Astrocyte (in vitro differentiated cells and primary cell): Measurements from ENCODE around the gene INPP4B. TPM values are rescaled to one million over a fixed set of nuclear protein-coding genes. Genes with fewer than 3 reads are reported as not detected.
"Not testable (repeated sequence)": the region's sequence is repeated elsewhere in the genome, so short reads cannot be mapped to it uniquely, and the experiment has no call there.

ENCODE experiments used
- DNase-seq: peaks from one replicate; pipeline ENCODE4 v3.0.0-alpha.2; 2010; ENCODE audit warnings: low read depth
- FAIRE-seq: peaks from 2 replicates; lab custom pipeline; 2011; peaks lifted over from hg19 to GRCh38; lab: Jason Lieb, UNC
- H2AFZ ChIP-seq: 2 replicates; pipeline ENCODE4 v1.6.0; 2012; ENCODE audit warnings: low read depth, low read length, inconsistent platforms
- H3K27ac ChIP-seq: 2 replicates; pipeline ENCODE4 v1.5.1; 2011; ENCODE audit warnings: low read depth, low read length, inconsistent platforms
- H3K27me3 ChIP-seq: 2 replicates; pipeline ENCODE4 v1.6.0; 2011; ENCODE audit warnings: low read length, inconsistent platforms; ENCODE audit not compliant: insufficient read depth
- H3K36me3 ChIP-seq: 2 replicates; pipeline ENCODE4 v1.5.1; 2011; ENCODE audit warnings: low read length, inconsistent platforms; ENCODE audit not compliant: insufficient read depth
- H3K4me1 ChIP-seq: 2 replicates; pipeline ENCODE4 v1.5.1; 2011; ENCODE audit warnings: low read length, inconsistent platforms; ENCODE audit not compliant: insufficient read depth
- H3K4me2 ChIP-seq: 2 replicates; pipeline ENCODE4 v1.6.0; 2012; ENCODE audit warnings: low read length, inconsistent platforms
- H3K4me3 ChIP-seq: 2 replicates; pipeline ENCODE4 v1.5.1; 2011; ENCODE audit warnings: low read depth, mild to moderate bottlenecking, low read length, inconsistent platforms; ENCODE audit not compliant: insufficient read depth
- H3K79me2 ChIP-seq: 2 replicates; pipeline ENCODE4 v1.6.0; 2012; ENCODE audit warnings: mild to moderate bottlenecking, low read length, inconsistent platforms; ENCODE audit not compliant: insufficient read depth
- H3K9ac ChIP-seq: 2 replicates; pipeline ENCODE4 v1.6.0; 2012; ENCODE audit warnings: mild to moderate bottlenecking, low read length, inconsistent platforms
- H3K9me3 ChIP-seq: 2 replicates; pipeline ENCODE4 v1.5.1; 2012; ENCODE audit warnings: low read depth, mild to moderate bottlenecking, low read length, inconsistent platforms; ENCODE audit not compliant: insufficient read depth
- H4K20me1 ChIP-seq: 2 replicates; pipeline ENCODE4 v1.6.0; 2012; ENCODE audit warnings: low read length, inconsistent platforms; ENCODE audit not compliant: insufficient read depth
- H3K27ac Mint-ChIP-seq: one replicate; pipeline ENCODE4 v1.8.0; 2021; ENCODE audit warnings: mild to moderate bottlenecking, mixed read lengths; ENCODE audit not compliant: unreplicated experiment
- H3K27me3 Mint-ChIP-seq: one replicate; pipeline ENCODE4 v1.8.0; 2021; ENCODE audit warnings: low read depth, mixed read lengths; ENCODE audit not compliant: unreplicated experiment
- H3K36me3 Mint-ChIP-seq: one replicate; pipeline ENCODE4 v1.8.0; 2021; ENCODE audit warnings: low read depth, mixed read lengths; ENCODE audit not compliant: unreplicated experiment
- H3K4me1 Mint-ChIP-seq: one replicate; pipeline ENCODE4 v1.8.0; 2021; ENCODE audit warnings: low read depth, mixed read lengths; ENCODE audit not compliant: unreplicated experiment
- H3K4me3 Mint-ChIP-seq: one replicate; pipeline ENCODE4 v1.8.0; 2021; ENCODE audit warnings: mild to moderate bottlenecking, moderate library complexity, mixed read lengths; ENCODE audit not compliant: unreplicated experiment
- H3K9me3 Mint-ChIP-seq: one replicate; pipeline ENCODE4 v1.8.0; 2021; ENCODE audit warnings: mild to moderate bottlenecking, mixed read lengths; ENCODE audit not compliant: unreplicated experiment
- CTCF ChIP-seq: IDR thresholded peaks from 2 replicates; pipeline ENCODE4 v1.5.1; 2011; ENCODE audit warnings: low read depth, mild to moderate bottlenecking, inconsistent platforms, low read length, moderate library complexity; ENCODE audit not compliant: insufficient read depth
- EZH2 ChIP-seq: IDR thresholded peaks from 2 replicates; pipeline ENCODE4 v1.6.1; 2012; ENCODE audit warnings: mild to moderate bottlenecking, low read length, inconsistent platforms; ENCODE audit not compliant: insufficient read depth
- total RNA-seq: library from RNA; stranded (reverse); gene quantifications from 2 replicates; pipeline ENCODE4 v1.2.1, GENCODE V29; 2021

The INPP4B gene
- total RNA-seq, 1 donor from 2014 or later = 2.8 TPM

GRCh38 chr4:142811034-142811433 is 35.1 kb downstream of the INPP4B start:
- Histone ChIP-seq H3K79me2 (no peaks in the 10 kb centered on the region), H3K9ac (no peak overlapping the region), H3K4me3 (no peak overlapping the region), H3K36me3 (no peaks in the 10 kb centered on the region), H3K4me2 (no peak overlapping the region), H3K9me3 (no peaks in the 10 kb centered on the region), H3K4me1 (peaks cover 3% of the 10 kb centered on the region), H2AFZ (no peak overlapping the region), H3K27me3 (no peaks in the 10 kb centered on the region), H4K20me1 (no peaks in the 10 kb centered on the region), H3K27ac (no peak overlapping the region)
- FAIRE-seq (no peak), DNase-seq (no peak)
- TF ChIP-seq CTCF (no peak), EZH2 (no peak)
- H3K27ac Mint-ChIP-seq = no peak overlapping the region
- H3K4me3 Mint-ChIP-seq = no peak overlapping the region
- H3K9me3 Mint-ChIP-seq = no peaks in the 10 kb centered on the region
- H3K27me3 Mint-ChIP-seq = no peaks in the 10 kb centered on the region
- H3K4me1 Mint-ChIP-seq = peaks cover 5% of the 10 kb centered on the region
- H3K36me3 Mint-ChIP-seq = no peaks in the 10 kb centered on the region

- Histone ChIP-seq H3K36me3 (no peaks in the 10 kb centered on the region), H3K4me3 (no peak overlapping the region), H3K4me1 (no peaks in the 10 kb centered on the region), H3K79me2 (no peaks in the 10 kb centered on the region), H3K27me3 (no peaks in the 10 kb centered on the region), H4K20me1 (no peaks in the 10 kb centered on the region), H3K27ac (no peak overlapping the region), H2AFZ (no peak overlapping the region), H3K4me2 (no peak overlapping the region), H3K9ac (no peak overlapping the region), H3K9me3 (no peaks in the 10 kb centered on the region)
- no peak for FAIRE-seq
- H3K4me3 Mint-ChIP-seq = no peak overlapping the region
- no peaks in the 10 kb centered on the region for H3K27me3 Mint-ChIP-seq
- no peaks in the 10 kb centered on the region for H3K9me3 Mint-ChIP-seq
- no peak overlapping the region for H3K27ac Mint-ChIP-seq
- DNase-seq = no peak
- H3K4me1 Mint-ChIP-seq = no peaks in the 10 kb centered on the region
- no peaks in the 10 kb centered on the region for H3K36me3 Mint-ChIP-seq
- TF ChIP-seq CTCF (no peak), EZH2 (no peak)
Observed at GRCh38 chr4:142809559-142809958, 36.5 kb downstream of the INPP4B start.

GRCh38 chr4:142803879-142804278 is 42.2 kb downstream of the INPP4B start:
- not testable (repeated sequence) for H3K4me2 ChIP-seq, H3K9me3 ChIP-seq, H3K4me3 ChIP-seq, H2AFZ ChIP-seq, H3K4me3 Mint-ChIP-seq, FAIRE-seq, H3K9ac ChIP-seq, H4K20me1 ChIP-seq, H3K9me3 Mint-ChIP-seq, H3K27ac Mint-ChIP-seq, H3K36me3 ChIP-seq, H3K27me3 ChIP-seq, H3K4me1 ChIP-seq, H3K27me3 Mint-ChIP-seq, DNase-seq, H3K36me3 Mint-ChIP-seq, H3K79me2 ChIP-seq, H3K27ac ChIP-seq, H3K4me1 Mint-ChIP-seq
